PFSK-1 (cell line): Measurements from ENCODE around the gene PMPCA.

ENCODE experiments used
- POLR2AphosphoS5 ChIP-seq: IDR thresholded peaks from 2 replicates; pipeline ENCODE4 v1.6.1; 2012; ENCODE audit warnings: low read depth, mild to moderate bottlenecking, control low read depth, low read length, moderate library complexity
- REST ChIP-seq, 2 experiments: IDR thresholded peaks; 2 replicates each; pipeline versions ENCODE4 v1.6.1 to v1.8.0; 2011 to 2012; ENCODE audit warnings: low read depth in 2 of 2, low read length in 2 of 2, control low read depth in 1 of 2, inconsistent platforms in 1 of 2, mild to moderate bottlenecking in 1 of 2, moderate library complexity in 1 of 2; ENCODE audit not compliant: insufficient read depth in 1 of 2
- SIN3A ChIP-seq: IDR thresholded peaks from 2 replicates; pipeline ENCODE4 v1.6.1; 2012; ENCODE audit warnings: mild to moderate bottlenecking, low read length, moderate library complexity, borderline replicate concordance; ENCODE audit not compliant: insufficient read depth
- TAF1 ChIP-seq: IDR thresholded peaks from 2 replicates; pipeline ENCODE4 v1.6.1; 2012; ENCODE audit warnings: low read length, control low read depth, borderline replicate concordance; ENCODE audit not compliant: insufficient read depth

GRCh38 chr9:136379003-136379287 lies 31.5 kb upstream of the PMPCA start:
- TF ChIP-seq POLR2AphosphoS5 (no peak), SIN3A (no peak), REST (IDR thresholded peaks at IDR 0.05; ENCODE audit: insufficient read depth in 1 of 2, low read depth in 2 of 2, low read length in 2 of 2) (no peak), TAF1 (no peak)
